ENCODE measurements around the gene GTF3C4. TPM values are rescaled to one million over a fixed set of nuclear protein-coding genes. Genes with fewer than 3 reads are reported as not detected.
"Not testable (repeated sequence)": the region's sequence is repeated elsewhere in the genome, so short reads cannot be mapped to it uniquely, and the experiment has no call there.

The GTF3C4 gene
- polyA plus RNA-seq, 2 of the 4 experiments (the other 2 are of a cell fraction), result 9.0 to 15.4 TPM

DNA sequence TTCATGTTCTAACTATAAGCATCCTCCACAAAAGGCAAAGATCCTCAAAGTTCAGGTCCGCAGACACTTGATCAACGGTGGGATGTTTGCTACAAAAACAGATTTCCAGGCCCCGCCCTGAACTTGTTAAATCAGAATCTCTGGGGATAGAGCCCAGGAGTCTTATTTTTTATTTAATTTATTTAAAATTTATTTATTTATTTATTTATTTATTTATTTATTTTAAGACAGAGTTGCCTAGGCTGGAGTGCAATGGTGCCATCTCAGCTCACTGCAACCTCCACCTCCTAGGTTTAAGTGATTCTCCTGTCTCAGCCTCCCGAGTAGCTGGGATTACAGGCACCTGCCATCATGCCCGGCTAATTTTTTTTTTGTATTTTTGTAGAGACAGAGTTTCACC lies 40.9 kb downstream of the GTF3C4 start:
- POLR2A ChIA-PET; H3K9me3 ChIP-seq; H3K4me2 ChIP-seq; H3K4me3 ChIP-seq; H3K4me1 ChIP-seq; CTCF ChIA-PET; DNase-seq (ENCODE audit: low read depth in 1 of 2, low spot score in 1 of 2); ATAC-seq; H3K27ac ChIP-seq; FAIRE-seq: not testable (repeated sequence)
- peak; percentile 12; the same call in 1 of the 2 replicates for TF ChIP-seq ZC3H11A (IDR thresholded peaks at IDR 0.05)
- 62% methylated on average over 5 of the region's 5 CpGs for WGBS (ENCODE audit: missing lambda C conversion rate)

DNA sequence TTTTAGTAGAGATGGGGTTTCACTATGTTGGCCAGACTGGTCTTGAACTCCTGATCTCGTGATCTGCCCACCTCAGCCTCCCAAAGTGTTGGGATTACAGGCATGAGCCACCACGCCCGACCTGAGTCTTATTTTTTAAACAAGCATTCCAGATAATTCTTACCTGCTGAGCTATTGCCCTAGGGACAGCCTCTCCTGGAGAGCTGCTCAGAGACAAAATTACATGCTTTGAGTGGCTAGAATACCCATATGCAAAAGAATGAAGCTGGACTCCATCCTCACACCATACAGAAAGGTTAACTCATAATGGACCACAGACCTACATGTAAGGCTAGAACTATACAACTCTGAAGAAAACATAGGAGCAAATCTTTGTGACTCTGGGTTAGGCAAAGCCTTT lies 41.6 kb downstream of the GTF3C4 start:
- 12% methylated on average over 3 of the region's 3 CpGs for WGBS (ENCODE audit: missing lambda C conversion rate)
- DNase-seq (ENCODE audit: low read depth in 1 of 2, low spot score in 1 of 2) (no peak), FAIRE-seq (no peak), ATAC-seq (no peak)
- CTCF ChIA-PET, result no interaction called here
- no peak overlapping the region for H3K4me3 ChIP-seq
- POLR2A ChIA-PET, result no interaction called here
- H3K27ac ChIP-seq, result no peak overlapping the region
- no peak for TF ChIP-seq PHF8 (IDR thresholded peaks at IDR 0.05; ENCODE audit: borderline replicate concordance, low read depth)
- TF ChIP-seq, protein P1, sequence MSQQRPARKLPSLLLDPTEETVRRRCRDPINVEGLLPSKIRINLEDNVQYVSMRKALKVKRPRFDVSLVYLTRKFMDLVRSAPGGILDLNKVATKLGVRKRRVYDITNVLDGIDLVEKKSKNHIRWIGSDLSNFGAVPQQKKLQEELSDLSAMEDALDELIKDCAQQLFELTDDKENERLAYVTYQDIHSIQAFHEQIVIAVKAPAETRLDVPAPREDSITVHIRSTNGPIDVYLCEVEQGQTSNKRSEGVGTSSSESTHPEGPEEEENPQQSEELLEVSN (IDR thresholded peaks at IDR 0.05; ENCODE audit: borderline replicate concordance, low read depth), result no peak
- TF ChIP-seq ESRRA (IDR thresholded peaks at IDR 0.05; ENCODE audit: borderline replicate concordance, low read length), result no peak
- no peak for TF ChIP-seq EHMT2 (IDR thresholded peaks at IDR 0.05; ENCODE audit: low read depth)
- no peak for TF ChIP-seq NR3C1 (IDR thresholded peaks at IDR 0.05)
- no peak for TF ChIP-seq POLR2A (IDR thresholded peaks at IDR 0.05; ENCODE audit: low read length)
- no peak for TF ChIP-seq ZC3H11A (IDR thresholded peaks at IDR 0.05)
- TF ChIP-seq, protein P2, sequence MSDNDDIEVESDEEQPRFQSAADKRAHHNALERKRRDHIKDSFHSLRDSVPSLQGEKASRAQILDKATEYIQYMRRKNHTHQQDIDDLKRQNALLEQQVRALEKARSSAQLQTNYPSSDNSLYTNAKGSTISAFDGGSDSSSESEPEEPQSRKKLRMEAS (IDR thresholded peaks at IDR 0.05), result no peak
- TF ChIP-seq, protein P3, sequence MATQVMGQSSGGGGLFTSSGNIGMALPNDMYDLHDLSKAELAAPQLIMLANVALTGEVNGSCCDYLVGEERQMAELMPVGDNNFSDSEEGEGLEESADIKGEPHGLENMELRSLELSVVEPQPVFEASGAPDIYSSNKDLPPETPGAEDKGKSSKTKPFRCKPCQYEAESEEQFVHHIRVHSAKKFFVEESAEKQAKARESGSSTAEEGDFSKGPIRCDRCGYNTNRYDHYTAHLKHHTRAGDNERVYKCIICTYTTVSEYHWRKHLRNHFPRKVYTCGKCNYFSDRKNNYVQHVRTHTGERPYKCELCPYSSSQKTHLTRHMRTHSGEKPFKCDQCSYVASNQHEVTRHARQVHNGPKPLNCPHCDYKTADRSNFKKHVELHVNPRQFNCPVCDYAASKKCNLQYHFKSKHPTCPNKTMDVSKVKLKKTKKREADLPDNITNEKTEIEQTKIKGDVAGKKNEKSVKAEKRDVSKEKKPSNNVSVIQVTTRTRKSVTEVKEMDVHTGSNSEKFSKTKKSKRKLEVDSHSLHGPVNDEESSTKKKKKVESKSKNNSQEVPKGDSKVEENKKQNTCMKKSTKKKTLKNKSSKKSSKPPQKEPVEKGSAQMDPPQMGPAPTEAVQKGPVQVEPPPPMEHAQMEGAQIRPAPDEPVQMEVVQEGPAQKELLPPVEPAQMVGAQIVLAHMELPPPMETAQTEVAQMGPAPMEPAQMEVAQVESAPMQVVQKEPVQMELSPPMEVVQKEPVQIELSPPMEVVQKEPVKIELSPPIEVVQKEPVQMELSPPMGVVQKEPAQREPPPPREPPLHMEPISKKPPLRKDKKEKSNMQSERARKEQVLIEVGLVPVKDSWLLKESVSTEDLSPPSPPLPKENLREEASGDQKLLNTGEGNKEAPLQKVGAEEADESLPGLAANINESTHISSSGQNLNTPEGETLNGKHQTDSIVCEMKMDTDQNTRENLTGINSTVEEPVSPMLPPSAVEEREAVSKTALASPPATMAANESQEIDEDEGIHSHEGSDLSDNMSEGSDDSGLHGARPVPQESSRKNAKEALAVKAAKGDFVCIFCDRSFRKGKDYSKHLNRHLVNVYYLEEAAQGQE (IDR thresholded peaks at IDR 0.05), result no peak
- TF ChIP-seq FOXS1 (CRISPR knock-in tag; IDR thresholded peaks at IDR 0.05), result no peak
- TF ChIP-seq KDM1A (IDR thresholded peaks at IDR 0.05; ENCODE audit: low read depth), result no peak
- no peak for TF ChIP-seq SREBF2 (IDR thresholded peaks at IDR 0.05)
- TF ChIP-seq, protein P4, sequence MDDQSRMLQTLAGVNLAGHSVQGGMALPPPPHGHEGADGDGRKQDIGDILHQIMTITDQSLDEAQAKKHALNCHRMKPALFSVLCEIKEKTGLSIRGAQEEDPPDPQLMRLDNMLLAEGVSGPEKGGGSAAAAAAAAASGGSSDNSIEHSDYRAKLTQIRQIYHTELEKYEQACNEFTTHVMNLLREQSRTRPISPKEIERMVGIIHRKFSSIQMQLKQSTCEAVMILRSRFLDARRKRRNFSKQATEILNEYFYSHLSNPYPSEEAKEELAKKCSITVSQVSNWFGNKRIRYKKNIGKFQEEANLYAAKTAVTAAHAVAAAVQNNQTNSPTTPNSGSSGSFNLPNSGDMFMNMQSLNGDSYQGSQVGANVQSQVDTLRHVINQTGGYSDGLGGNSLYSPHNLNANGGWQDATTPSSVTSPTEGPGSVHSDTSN (IDR thresholded peaks at IDR 0.05), result no peak
- no peak for TF ChIP-seq BHLHE40 (IDR thresholded peaks at IDR 0.05; ENCODE audit: low read depth, low read length)
- no peak overlapping the region for H3K4me2 ChIP-seq
- no peaks in the 10 kb centered on the region for H3K4me1 ChIP-seq
- H3K9me3 ChIP-seq, result no peaks in the 10 kb centered on the region

DNA sequence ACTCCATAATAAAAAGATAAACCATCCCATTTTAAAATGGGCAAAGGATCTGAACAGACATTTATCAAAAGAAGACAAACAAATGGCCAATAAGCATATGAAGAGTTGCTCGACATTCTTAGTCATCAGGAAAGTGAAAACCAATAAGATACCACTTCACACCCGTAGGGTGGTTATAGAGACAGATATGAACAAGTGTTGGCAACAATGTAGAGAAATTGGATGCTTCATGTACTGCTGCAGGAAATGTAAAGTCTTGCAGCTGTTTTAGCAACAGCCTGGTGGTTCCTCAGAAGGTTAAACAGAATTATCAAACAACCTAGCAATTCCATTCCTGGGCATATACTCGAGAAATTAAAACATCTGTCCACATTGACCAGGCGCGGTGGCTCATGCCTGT lies 42.5 kb downstream of the GTF3C4 start:
- ATAC-seq (no peak), DNase-seq (ENCODE audit: low read depth in 1 of 2, low spot score in 1 of 2) (no peak), FAIRE-seq (no peak)
- WGBS (ENCODE audit: missing lambda C conversion rate), result 37% methylated on average over 5 of the region's 5 CpGs
- Histone ChIP-seq H3K4me2 (no peak overlapping the region), H3K27ac (no peak overlapping the region), H3K4me3 (no peak overlapping the region), H3K9me3 (no peaks in the 10 kb centered on the region), H3K4me1 (no peaks in the 10 kb centered on the region)
- ChIA-PET CTCF (no interaction called here), POLR2A (no interaction called here)
- TF ChIP-seq NPAS2 (CRISPR knock-in tag; IDR thresholded peaks at IDR 0.05; ENCODE audit: borderline replicate concordance), result no peak
- TF ChIP-seq CBX8 (IDR thresholded peaks at IDR 0.05), result no peak
- TF ChIP-seq, protein P5, sequence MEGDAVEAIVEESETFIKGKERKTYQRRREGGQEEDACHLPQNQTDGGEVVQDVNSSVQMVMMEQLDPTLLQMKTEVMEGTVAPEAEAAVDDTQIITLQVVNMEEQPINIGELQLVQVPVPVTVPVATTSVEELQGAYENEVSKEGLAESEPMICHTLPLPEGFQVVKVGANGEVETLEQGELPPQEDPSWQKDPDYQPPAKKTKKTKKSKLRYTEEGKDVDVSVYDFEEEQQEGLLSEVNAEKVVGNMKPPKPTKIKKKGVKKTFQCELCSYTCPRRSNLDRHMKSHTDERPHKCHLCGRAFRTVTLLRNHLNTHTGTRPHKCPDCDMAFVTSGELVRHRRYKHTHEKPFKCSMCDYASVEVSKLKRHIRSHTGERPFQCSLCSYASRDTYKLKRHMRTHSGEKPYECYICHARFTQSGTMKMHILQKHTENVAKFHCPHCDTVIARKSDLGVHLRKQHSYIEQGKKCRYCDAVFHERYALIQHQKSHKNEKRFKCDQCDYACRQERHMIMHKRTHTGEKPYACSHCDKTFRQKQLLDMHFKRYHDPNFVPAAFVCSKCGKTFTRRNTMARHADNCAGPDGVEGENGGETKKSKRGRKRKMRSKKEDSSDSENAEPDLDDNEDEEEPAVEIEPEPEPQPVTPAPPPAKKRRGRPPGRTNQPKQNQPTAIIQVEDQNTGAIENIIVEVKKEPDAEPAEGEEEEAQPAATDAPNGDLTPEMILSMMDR (IDR thresholded peaks at IDR 0.05), result no peak
- TF ChIP-seq NR3C1 (IDR thresholded peaks at IDR 0.05), result no peak
- TF ChIP-seq, protein P6, sequence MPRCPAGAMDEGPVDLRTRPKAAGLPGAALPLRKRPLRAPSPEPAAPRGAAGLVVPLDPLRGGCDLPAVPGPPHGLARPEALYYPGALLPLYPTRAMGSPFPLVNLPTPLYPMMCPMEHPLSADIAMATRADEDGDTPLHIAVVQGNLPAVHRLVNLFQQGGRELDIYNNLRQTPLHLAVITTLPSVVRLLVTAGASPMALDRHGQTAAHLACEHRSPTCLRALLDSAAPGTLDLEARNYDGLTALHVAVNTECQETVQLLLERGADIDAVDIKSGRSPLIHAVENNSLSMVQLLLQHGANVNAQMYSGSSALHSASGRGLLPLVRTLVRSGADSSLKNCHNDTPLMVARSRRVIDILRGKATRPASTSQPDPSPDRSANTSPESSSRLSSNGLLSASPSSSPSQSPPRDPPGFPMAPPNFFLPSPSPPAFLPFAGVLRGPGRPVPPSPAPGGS (IDR thresholded peaks at IDR 0.05), result no peak
- no peak for TF ChIP-seq ZFP36 (IDR thresholded peaks at IDR 0.05; ENCODE audit: borderline replicate concordance, partially characterized antibody)
- TF ChIP-seq JUN (IDR thresholded peaks at IDR 0.05), result no peak
- TF ChIP-seq, protein P4 (IDR thresholded peaks at IDR 0.05), result no peak
- TF ChIP-seq CHD4 (IDR thresholded peaks at IDR 0.05; ENCODE audit: borderline replicate concordance), result no peak
- TF ChIP-seq TP53 (CRISPR knock-in tag; IDR thresholded peaks at IDR 0.05), result no peak
- no peak for TF ChIP-seq PHF8 (IDR thresholded peaks at IDR 0.05; ENCODE audit: borderline replicate concordance, low read depth)
- no peak for TF ChIP-seq RARB (CRISPR knock-in tag; IDR thresholded peaks at IDR 0.05)
